HPDE6-E6E7 (cell line): Measurements from ENCODE around the gene SSR2.

Experiments
- DNase-seq: peaks from one replicate; pipeline ENCODE4 v3.0.0; 2011; ENCODE audit warnings: missing footprints; ENCODE audit errors: extremely low spot score

SSR2 gene

DNA sequence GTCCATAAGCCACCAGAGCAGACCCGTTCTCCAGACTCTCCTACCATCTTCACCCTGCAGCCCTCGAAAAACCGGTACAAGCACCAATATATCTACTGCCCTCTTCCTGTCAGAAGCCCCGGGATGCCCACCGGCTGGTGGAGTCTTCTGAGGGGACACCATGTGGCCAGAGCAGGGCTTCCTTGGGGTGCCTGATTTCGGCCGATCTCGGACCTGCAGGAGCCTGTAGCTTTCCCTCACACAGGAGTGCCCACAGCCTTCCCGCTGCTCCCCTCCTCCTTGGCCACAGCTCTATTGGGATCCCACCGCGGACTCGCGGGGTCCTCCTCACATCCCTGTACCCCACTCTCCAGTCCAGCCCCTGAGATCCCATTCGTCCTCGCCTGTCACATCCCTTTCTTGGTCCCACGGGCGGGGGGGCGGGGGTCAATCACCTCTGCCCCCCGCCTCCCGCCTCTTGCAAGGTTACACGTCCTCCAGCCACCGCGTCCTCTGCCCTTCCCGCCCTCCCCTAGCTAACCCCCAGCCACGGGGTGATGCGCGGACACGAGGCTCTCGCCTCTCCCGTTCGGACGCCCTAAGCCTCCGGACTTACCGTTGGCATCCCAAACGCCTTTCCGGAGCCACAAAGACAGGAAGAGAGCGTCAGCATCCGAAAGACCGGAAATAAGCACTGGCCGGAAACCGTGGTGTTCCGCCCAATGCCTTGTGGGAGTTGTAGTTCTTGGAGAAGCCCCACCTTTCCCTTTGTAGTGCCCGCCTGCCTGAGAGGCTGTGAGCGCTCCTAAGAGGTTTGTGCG, at the start of gene SSR2:
TSS of gene SSR2 (minus strand) at position 659 of the 800 bp plus-strand sequence. CDS start 784 bp downstream, outside the sequence.
- peak; percentile 97 for DNase-seq

GRCh38 chr1:156070548-156070947, 49.8 kb upstream of the SSR2 start:
- no peak for DNase-seq

- no peak for DNase-seq
Measured at GRCh38 chr1:156069490-156070455, 49.0 kb upstream of the SSR2 start.

- no peak for DNase-seq
Measured at GRCh38 chr1:156067262-156067661, 46.5 kb upstream of the SSR2 start.

- DNase-seq, result no peak
Measured at GRCh38 chr1:156065871-156066270, 45.1 kb upstream of the SSR2 start.

DNA sequence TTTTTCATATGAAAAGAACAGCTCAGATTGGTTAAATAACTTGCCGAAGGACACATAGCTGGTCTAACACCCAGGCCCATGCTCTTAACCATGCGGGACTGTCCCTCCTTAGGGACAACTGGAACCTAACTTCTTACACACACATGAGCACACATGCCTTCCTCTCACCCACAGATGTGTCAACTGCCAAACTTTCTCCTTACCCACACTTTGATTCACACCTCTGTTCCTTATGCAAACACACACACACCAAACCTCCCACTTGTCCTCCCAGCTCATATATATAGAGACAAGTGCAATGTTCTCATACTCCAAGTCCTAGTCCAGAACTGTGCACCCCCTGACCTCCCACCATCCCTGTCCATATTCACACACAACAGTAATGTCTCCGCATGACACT, 44.5 kb upstream of the SSR2 start:
- DNase-seq, result no peak

- DNase-seq, result no peak
Measured at GRCh38 chr1:156064615-156065014, 43.9 kb upstream of the SSR2 start.

GRCh38 chr1:156063997-156064285, 43.2 kb upstream of the SSR2 start:
- no peak for DNase-seq

- no peak for DNase-seq
Measured at GRCh38 chr1:156062189-156062588, 41.4 kb upstream of the SSR2 start.

DNA sequence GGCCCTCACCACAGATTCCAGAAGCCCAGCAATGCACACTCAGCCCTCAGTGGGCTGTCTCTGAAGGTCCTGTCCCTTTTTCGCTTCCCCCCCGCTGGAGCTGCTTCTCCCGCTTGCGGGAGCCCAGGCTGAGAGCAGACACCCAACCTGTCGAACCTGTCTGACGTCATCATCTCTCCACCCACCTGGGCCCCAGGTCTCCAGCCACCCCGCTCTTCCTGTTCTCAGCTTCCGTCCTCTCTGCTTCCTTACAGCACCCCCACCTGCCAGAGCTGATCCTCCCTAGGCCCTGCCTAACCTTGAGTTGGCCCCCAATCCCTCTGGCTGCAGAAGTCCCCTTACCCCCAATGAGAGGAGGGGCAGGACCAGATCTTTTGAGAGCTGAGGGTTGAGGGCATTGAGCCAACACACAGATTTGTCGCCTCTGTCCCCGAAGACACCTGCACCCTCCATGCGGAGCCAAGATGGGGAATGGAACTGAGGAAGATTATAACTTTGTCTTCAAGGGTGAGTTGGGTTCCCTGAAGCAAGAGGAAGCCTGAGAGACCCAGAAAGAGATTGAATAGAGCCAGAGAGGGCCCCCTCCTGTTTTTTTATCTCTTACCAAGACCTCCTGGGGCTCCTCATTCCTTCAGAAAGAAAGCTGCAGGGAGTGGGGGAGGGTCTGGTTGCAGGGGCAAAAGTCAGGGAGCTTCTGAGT, 40.3 kb upstream of the SSR2 start, which contains the start of gene RAB25:
TSS of gene RAB25 (plus strand) at position 224 of the 700 bp plus-strand sequence. CDS start at position 465, 241 bp downstream.
- DNase-seq, result peak; percentile 99

DNA sequence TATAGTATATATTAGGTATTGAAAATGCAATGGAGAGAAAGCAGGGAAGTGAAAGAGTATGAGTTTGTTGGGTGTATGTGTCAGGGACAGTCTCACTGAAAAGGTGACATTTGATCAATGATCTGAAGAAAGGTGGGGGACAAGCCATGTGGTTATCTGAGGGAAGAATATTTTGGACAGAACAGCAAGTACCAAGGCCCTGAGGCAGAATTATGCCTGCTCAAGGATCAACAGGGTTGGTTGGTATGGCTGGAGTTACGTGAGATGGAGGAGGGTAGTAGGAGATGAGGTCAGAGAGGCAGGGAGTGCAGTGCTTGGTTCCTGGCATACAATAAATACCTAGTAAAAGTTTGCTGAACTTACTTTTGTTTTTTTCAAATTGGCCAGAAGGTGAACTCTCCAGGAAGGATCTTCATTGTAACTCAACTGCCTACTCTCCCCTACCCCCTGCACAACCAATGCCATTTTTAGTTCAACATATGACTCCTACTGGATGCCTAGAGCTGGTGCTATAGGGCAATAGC, 35.6 kb upstream of the SSR2 start:
- DNase-seq, result no peak

GRCh38 chr1:156055281-156056048, 34.7 kb upstream of the SSR2 start:
- DNase-seq, result no peak

- DNase-seq, result peak; percentile 95
Measured at GRCh38 chr1:156054500-156055280, 33.9 kb upstream of the SSR2 start, which contains the start of gene LAMTOR2. TSS of gene LAMTOR2 (plus strand) at chr1:156054782. CDS start at chr1:156054890, 108 bp downstream.

- DNase-seq, result peak; percentile 71
Measured at GRCh38 chr1:156053768-156054499, 33.2 kb upstream of the SSR2 start, which contains the start of gene UBQLN4. TSS of gene UBQLN4 (minus strand) at chr1:156053798. CDS start at chr1:156053701, 97 bp downstream.

GRCh38 chr1:156052862-156053767, 32.4 kb upstream of the SSR2 start:
- peak; percentile 72 for DNase-seq

DNA sequence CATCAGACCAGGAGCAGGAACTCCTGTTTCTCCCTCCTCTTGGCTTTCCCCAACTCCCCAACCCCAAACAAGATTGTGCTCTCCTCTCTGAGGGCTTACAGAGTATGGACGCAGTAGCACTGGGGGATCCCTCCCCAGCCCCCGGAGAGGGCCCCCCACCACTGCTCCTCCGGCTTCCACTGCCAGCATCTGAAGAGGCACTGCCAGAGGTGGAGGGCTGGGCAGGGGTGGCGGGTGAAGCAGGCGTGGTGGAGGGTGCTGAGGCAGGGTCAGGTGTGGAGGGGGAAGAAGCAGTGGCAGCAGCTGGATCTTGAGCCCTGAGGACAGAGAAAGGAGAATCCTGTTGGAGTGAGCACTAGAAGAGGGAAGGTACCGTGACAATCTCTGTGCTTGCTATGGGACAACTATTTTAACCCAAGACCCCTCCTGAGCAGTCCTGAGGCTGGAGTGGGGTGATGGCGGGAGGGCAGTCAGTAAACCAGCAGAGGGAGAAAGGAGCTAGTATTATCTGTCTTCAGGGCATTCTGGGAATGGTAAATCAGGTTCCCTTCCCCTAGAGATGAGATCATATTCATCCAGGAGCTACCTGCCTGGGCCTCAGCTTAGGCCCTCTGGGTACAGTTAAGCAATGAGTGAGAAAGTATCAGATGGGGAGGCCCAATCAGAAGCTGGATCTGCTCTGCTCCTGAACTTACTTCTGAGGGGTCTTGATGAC, 30.4 kb upstream of the SSR2 start:
- no peak for DNase-seq

DNA sequence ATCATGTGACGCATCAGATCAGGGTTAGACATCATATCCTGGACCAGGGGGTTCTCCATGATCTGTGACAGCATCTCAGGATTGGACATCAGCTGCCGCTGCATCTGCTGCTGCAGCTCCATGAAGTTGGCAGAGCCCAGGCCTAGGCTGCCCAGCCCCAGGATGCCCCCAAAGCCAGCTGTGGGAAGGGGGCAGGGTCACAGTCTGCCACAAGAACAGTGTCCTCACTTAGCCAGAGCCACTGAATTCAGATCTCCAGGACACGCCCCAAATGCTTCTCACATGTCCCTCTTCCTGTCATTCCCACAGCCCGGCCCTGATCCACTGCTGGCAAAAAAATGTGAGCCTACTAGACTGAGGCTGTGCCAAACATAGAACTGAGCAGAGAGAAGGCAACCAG, 29.6 kb upstream of the SSR2 start:
- no peak for DNase-seq
